ENCODE results near the gene FAU. TPM values are rescaled to one million over a fixed set of nuclear protein-coding genes. Genes with fewer than 3 reads are reported as not detected.

Gene FAU
- total RNA-seq, 2 donors from 2014 or later, result 365 to 553 TPM

- H3K36me3 ChIP-seq, result peaks cover 77% of the 10 kb centered on the region
- no peaks in the 10 kb centered on the region for H3K9me3 ChIP-seq
- no peaks in the 10 kb centered on the region for H3K27me3 ChIP-seq (replicated peaks; ENCODE audit: insufficient read depth)
- H3K27ac ChIP-seq, result no peak overlapping the region
- ATAC-seq (ENCODE audit: insufficient number of reproducible peaks, low FRiP score, low read depth), result no peak
- no peak overlapping the region for H3K4me3 ChIP-seq
- no peak for TF ChIP-seq CTCF (IDR thresholded peaks at IDR 0.05)
- no peak for DNase-seq (ENCODE audit: low spot score)
- H3K4me1 ChIP-seq (ENCODE audit: control insufficient read depth in 1 of 2, low read depth in 2 of 2), result peaks cover 12 to 16% of the 10 kb centered on the region in 2 donors
Measured at GRCh38 chr11:65128182-65129145, 6.5 kb upstream of the FAU start.

GRCh38 chr11:65127473-65128181 lies 5.7 kb upstream of the FAU start:
- H3K9me3 ChIP-seq, result no peaks in the 10 kb centered on the region
- H3K4me3 ChIP-seq, result no peak overlapping the region
- H3K27ac ChIP-seq, result no peak overlapping the region
- ATAC-seq (ENCODE audit: insufficient number of reproducible peaks, low FRiP score, low read depth) (no peak), DNase-seq (ENCODE audit: low spot score) (no peak)
- peaks cover 6 to 16% of the 10 kb centered on the region in 2 donors for H3K4me1 ChIP-seq (ENCODE audit: control insufficient read depth in 1 of 2, low read depth in 2 of 2)
- no peaks in the 10 kb centered on the region for H3K27me3 ChIP-seq (replicated peaks; ENCODE audit: insufficient read depth)
- H3K36me3 ChIP-seq, result peaks cover 77% of the 10 kb centered on the region
- no peak for TF ChIP-seq CTCF (IDR thresholded peaks at IDR 0.05)

GRCh38 chr11:65126624-65127274 lies 4.8 kb upstream of the FAU start:
- DNase-seq (ENCODE audit: low spot score) (no peak), ATAC-seq (ENCODE audit: insufficient number of reproducible peaks, low FRiP score, low read depth) (no peak)
- Histone ChIP-seq H3K27me3 (replicated peaks; ENCODE audit: insufficient read depth) (no peaks in the 10 kb centered on the region), H3K27ac (no peak overlapping the region), H3K36me3 (peaks cover 70% of the 10 kb centered on the region), H3K4me3 (no peak overlapping the region), H3K9me3 (no peaks in the 10 kb centered on the region), H3K4me1 (ENCODE audit: control insufficient read depth in 1 of 2, low read depth in 2 of 2) (peaks cover 3 to 12% of the 10 kb centered on the region in 2 donors)
- no peak for TF ChIP-seq CTCF (IDR thresholded peaks at IDR 0.05)

- Histone ChIP-seq H3K27me3 (replicated peaks; ENCODE audit: insufficient read depth) (no peaks in the 10 kb centered on the region), H3K9me3 (no peaks in the 10 kb centered on the region), H3K36me3 (peaks cover 64% of the 10 kb centered on the region), H3K4me1 (ENCODE audit: control insufficient read depth in 1 of 2, low read depth in 2 of 2) (peaks cover 11 to 22% of the 10 kb centered on the region in 2 donors), H3K4me3 (no peak overlapping the region), H3K27ac (no peak overlapping the region)
- no peak for ATAC-seq (ENCODE audit: insufficient number of reproducible peaks, low FRiP score, low read depth)
- no peak for DNase-seq (ENCODE audit: low spot score)
- TF ChIP-seq CTCF (IDR thresholded peaks at IDR 0.05), result no peak
Measured at GRCh38 chr11:65125197-65126056, 3.5 kb upstream of the FAU start.
